Pulmonary artery endothelial cell (primary cell): ENCODE data around the gene HNRNPUL1. TPM values are rescaled to one million over a fixed set of nuclear protein-coding genes. Genes with fewer than 3 reads are reported as not detected.
"Not testable (repeated sequence)": the region's sequence is repeated elsewhere in the genome, so short reads cannot be mapped to it uniquely, and the experiment has no call there.

Source experiments
- DNase-seq: peaks from one replicate; pipeline ENCODE4 v3.0.0-alpha.2; 2011; ENCODE audit warnings: low read depth, low spot score
- total RNA-seq: library from RNA; depleted of rRNA; stranded (reverse); fragments of >200 nt; gene quantifications from 2 replicates; pipeline ENCODE4 v1.2.3, GENCODE V29; 2014

HNRNPUL1 gene
- total RNA-seq, 1 donor from 2014 or later: 85.7 TPM

GRCh38 chr19:41276231-41276630, 12.1 kb downstream of the HNRNPUL1 start:
- DNase-seq: no peak

GRCh38 chr19:41278478-41278877, 14.3 kb downstream of the HNRNPUL1 start:
- DNase-seq: no peak

GRCh38 chr19:41288673-41289530, 24.7 kb downstream of the HNRNPUL1 start:
- DNase-seq: no peak

- DNase-seq: not testable (repeated sequence)
These were observed 25.6 kb downstream of the HNRNPUL1 start for GRCh38 chr19:41289814-41290213.

GRCh38 chr19:41294393-41294792, 30.2 kb downstream of the HNRNPUL1 start:
- no peak for DNase-seq

- DNase-seq: no peak
These were observed 31.3 kb downstream of the HNRNPUL1 start for GRCh38 chr19:41295499-41295898.

GRCh38 chr19:41296433-41296871, 32.3 kb downstream of the HNRNPUL1 start:
- no peak for DNase-seq

- no peak for DNase-seq
These were observed 33.6 kb downstream of the HNRNPUL1 start for GRCh38 chr19:41297628-41298347.

- no peak for DNase-seq
These were observed 34.3 kb downstream of the HNRNPUL1 start for GRCh38 chr19:41298348-41298964.

GRCh38 chr19:41299046-41299754, 35.0 kb downstream of the HNRNPUL1 start:
- no peak for DNase-seq

GRCh38 chr19:41299755-41300089, 35.5 kb downstream of the HNRNPUL1 start:
- no peak for DNase-seq

GRCh38 chr19:41300555-41300954, 36.4 kb downstream of the HNRNPUL1 start:
- DNase-seq: no peak

GRCh38 chr19:41302624-41303351, 38.6 kb downstream of the HNRNPUL1 start:
- no peak for DNase-seq

GRCh38 chr19:41303954-41304353, 39.8 kb downstream of the HNRNPUL1 start:
- no peak for DNase-seq

- no peak for DNase-seq
These were observed 40.7 kb downstream of the HNRNPUL1 start for GRCh38 chr19:41304706-41305483.

- DNase-seq: no peak
These were observed 42.0 kb downstream of the HNRNPUL1 start for GRCh38 chr19:41305927-41306793.

GRCh38 chr19:41307090-41307875, 43.1 kb downstream of the HNRNPUL1 start:
- DNase-seq: no peak

GRCh38 chr19:41307954-41308449, 43.8 kb downstream of the HNRNPUL1 start:
- no peak for DNase-seq
